LNCAP (cell line): ENCODE results near the gene CST11.

Experiments
- TF ChIP-seq, protein P1 (sequence below): fragments of 450-650 bp; IDR thresholded peaks from 2 replicates; pipeline ENCODE4 v1.5.1; 2017; ENCODE audit warnings: mild to moderate bottlenecking

Gene CST11, protein sequence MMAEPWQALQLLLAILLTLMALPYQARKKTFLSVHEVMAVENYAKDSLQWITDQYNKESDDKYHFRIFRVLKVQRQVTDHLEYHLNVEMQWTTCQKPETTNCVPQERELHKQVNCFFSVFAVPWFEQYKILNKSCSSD

DNA sequence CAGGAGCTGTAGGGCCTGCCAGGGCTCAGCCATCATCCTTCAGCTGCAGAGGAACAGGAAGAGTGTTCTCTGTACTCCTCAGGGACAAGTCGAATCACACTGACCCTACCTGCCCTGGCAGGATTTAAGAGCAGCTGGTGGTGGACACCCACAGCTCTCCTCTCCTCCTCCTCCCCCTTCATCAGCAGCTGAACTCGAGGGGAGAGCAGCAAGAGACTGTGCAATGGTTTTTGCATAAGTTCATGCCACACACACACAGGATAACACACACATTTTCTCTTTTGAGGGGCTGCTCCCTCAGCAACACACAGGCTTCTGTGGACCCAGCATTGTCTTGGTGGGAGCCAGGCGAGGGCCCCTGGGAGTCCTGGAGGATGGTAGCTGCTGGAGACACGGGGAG lies at the start of gene CST11:
CST11 (minus strand) TSS at position 101 of the 400 bp plus-strand sequence; CDS start at position 36, 65 bp downstream.
- TF ChIP-seq, protein P1, sequence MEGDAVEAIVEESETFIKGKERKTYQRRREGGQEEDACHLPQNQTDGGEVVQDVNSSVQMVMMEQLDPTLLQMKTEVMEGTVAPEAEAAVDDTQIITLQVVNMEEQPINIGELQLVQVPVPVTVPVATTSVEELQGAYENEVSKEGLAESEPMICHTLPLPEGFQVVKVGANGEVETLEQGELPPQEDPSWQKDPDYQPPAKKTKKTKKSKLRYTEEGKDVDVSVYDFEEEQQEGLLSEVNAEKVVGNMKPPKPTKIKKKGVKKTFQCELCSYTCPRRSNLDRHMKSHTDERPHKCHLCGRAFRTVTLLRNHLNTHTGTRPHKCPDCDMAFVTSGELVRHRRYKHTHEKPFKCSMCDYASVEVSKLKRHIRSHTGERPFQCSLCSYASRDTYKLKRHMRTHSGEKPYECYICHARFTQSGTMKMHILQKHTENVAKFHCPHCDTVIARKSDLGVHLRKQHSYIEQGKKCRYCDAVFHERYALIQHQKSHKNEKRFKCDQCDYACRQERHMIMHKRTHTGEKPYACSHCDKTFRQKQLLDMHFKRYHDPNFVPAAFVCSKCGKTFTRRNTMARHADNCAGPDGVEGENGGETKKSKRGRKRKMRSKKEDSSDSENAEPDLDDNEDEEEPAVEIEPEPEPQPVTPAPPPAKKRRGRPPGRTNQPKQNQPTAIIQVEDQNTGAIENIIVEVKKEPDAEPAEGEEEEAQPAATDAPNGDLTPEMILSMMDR: no peak

GRCh38 chr20:23501926-23502325 lies 49.2 kb upstream of the CST11 start:
- TF ChIP-seq, protein P1: no peak

- TF ChIP-seq, protein P1: no peak
Measured at GRCh38 chr20:23497536-23497935, 44.9 kb upstream of the CST11 start.

DNA sequence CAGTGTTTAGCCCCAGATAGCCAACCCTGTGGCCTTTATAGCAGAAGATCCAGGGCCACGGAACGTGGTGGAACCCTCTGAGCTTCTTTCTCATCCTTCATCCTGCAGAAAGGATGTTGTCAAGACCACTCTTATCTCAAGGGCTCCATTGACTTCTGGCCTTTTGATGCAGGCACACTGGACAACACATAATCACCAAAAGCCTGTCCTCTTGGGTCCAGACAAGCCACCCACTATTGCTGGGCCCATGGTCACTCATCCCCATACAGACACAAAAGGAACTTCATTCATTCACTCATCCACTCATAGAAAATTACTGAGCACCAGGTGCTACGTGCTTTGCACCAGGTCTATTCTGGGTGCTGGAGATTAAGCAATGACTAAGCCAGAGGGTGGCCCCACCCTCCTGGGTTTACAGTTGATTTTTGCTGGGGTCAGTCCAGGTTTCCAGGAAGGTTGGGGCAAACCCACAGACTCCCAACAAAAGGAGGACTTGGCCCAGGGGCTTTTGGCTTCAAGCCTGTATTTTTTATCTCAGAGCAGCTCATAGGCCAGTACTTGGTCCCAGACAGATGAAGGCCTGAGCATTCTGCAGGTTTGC lies 40.6 kb upstream of the CST11 start:
- TF ChIP-seq, protein P1: no peak

DNA sequence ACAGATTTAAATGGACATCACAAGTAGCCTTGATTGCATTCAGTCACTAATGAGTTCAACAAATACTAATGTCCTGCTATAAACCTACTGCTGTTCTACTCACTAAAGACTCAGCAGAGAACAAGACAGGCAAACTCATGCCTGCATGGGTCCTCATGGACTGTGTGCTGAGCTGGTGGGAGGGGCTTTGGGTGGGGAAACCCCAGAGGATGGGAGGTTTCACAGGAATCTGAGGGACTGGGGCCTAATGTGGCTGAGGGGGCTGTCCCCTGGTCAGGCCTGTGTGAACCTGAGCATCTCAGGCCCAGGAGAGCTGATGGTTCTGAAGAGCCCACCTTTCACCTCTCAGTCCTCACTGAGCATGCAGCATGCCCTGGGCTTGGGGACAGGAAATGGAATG lies 39.6 kb upstream of the CST11 start:
- TF ChIP-seq, protein P1: no peak

DNA sequence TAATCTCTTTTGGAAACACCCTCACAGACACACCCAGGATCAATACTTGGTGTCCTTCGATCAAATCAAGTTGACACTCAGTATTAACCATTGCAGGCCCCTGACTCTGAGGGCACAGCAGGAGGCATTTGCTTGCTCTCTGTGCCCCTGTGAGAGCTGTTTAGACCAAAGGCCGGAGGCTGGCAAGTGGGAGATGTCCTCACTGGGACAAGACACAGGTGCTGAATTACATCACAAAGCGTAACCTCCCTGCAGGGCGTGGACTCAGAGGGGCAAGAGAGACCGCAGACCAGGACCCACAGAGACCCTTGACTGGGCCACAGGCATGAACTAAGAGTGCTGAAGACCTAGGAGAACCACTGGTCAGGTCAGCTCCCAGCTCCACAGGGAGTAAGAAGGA lies 38.1 kb upstream of the CST11 start, which contains the start of gene CST8:
CST8 (plus strand) TSS at position 301 of the 400 bp plus-strand sequence. CDS start 551 bp downstream, outside the sequence.
- TF ChIP-seq, protein P1: no peak

- TF ChIP-seq, protein P1: no peak
Measured at GRCh38 chr20:23488996-23489395, 36.3 kb upstream of the CST11 start.
